Stimulated activated CD4-positive, alpha-beta T cell treated with anti-CD3 and anti-CD28 coated beads, TNF-alpha, amount 100 ng/mL, for 24 hours (primary cell): Measurements from ENCODE around the gene SYT1.

Experiments used
- DNase-seq, 3 experiments: peaks; one replicate each; pipeline ENCODE4 v3.0.0-alpha.2; 2020; ENCODE audit warnings: low read depth in 3 of 3

The SYT1 gene

DNA sequence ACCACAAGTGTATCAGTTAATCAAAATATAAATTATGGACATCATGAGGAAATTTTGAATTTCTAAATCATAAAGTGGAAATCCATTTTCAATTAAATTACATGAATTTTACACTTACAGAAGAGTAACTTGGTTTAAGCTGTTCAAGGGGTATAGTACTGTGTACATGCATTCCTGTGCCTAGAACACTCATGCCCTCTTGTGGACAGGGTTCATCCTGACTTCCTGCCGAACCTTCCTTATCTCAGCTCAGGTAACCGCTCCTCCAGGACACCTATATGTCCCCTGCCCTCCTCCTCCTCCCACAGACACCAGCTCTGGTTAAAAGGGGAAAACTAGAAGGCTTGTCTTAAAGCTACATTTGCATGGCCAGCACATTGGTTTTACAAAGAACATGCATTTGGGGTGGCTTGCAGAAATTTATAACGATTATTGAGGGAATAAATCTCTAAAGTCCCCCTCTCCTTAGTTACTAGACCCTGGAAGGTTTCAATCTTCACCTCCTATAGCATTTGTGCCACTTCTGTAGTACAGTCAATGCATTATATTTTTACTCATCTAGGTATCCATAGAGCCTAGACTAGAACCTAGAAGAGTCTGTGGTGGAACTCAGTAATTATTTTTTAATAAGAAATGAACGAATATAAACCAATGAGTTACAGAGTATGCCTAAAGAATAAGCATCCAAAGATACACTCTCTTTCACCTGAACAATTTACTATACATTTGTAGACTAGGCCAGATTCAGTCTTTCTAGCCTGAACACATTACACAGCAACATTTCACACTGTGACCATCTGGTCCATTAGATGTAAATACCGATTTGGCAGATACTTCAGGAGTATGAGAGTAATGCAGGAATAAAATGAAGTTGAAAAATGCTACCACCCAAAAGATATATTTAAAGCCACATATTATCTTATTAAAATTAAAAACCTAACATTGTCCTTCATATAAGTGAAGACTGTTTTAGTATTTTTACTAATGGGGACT lies 480.6 kb downstream of the SYT1 start:
- no peak for DNase-seq

DNA sequence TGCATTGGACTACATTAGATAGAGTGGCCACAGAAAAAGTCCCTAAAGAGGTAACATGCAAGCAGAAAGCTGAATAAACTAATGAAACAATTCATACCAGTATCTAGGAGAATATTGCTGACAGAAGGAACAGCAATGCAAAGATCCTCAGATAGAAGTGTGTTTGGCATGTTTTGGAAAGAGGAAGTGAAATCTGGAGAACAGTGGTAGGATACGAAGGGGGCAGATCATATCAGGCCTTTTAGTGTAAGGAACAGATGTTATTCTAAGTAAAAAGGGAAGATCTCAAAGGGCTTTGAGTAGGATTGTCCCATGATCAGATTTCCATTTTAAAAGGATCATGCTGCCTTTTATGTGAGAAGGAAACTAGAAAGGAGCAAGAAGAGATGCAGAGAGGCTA lies 483.3 kb downstream of the SYT1 start:
- no peak for DNase-seq

DNA sequence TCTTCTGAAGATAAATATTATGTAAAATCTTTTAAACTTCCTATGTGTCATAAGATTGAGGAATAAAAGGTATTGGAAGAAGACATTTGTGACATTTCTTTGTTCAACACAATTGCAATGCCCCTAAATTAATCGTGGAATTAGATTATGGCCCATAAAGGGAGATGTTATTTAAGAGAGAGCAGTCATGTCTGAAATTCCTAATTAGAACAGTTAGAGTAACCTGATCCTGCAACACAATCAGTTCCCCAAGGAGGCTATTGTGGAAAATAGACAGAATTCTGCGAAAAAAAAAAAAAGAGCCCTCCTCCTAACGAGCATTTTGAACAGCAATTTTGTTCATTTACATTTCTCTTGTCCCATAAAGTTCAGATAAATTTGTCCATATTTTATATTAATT lies 486.7 kb downstream of the SYT1 start:
- DNase-seq, result no peak

DNA sequence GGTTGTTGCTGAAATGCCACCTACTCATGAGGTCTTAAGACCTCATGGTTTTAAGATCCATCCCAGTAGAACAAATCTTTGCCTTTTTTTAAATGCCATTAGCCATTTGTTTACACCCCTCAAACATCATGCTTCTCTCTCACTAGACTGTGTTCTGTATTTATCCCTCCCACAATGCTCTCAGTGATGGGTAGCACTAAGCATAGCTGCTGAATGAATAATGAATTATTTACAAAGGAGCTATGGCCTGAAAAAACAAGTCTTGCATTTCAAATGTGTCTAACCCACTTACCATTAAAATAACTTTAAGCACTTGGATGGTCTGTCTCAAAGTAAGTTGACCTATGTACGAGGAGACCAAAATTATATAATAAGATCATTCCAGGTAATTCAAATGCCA lies 491.6 kb downstream of the SYT1 start:
- no peak for DNase-seq

DNA sequence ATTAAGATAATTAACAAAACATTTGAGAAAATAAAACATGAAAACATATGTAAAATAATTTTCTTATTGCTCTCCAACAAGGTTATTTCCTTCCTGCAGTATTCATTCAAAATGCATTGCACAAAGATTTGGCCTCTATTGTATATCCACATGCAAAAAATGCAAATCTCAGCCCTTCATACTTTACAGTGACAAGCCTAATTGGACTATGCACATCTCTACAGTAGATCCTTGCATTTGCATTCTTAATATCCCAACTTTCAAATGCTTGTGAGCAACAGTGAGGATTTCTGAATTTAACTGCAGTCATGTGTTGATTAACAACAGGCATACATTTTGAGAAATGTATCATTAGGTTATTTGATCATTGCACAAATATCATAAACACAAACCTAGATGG lies 492.5 kb downstream of the SYT1 start:
- no peak for DNase-seq

DNA sequence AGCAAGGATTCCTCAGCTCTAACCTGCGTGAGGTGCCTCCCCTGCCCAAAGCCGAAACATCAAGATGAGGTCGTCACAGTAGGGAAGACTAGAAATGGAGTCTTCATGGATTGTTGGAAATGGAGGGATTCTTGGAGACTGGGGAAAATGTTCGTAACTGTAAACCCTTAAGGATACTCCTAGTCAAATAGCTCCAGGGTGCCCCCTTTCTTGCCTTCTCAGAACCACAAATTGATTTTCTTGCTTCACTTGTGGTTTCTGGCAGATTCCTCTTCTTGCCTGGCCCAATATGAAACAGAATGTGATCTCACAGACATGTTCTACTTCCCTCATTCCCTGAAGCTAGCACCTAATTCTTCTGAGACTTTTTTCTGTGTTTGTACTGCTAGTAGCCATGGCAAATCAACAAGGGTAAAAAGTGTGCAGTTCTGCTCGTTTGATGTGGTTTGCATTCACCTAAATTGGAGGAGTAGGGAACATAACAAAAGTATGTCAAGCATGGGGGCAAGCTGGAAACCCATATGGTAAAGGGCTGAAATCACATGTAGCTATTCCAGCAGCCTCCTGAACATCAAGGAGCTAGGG lies 494.2 kb downstream of the SYT1 start:
- DNase-seq, result no peak

DNA sequence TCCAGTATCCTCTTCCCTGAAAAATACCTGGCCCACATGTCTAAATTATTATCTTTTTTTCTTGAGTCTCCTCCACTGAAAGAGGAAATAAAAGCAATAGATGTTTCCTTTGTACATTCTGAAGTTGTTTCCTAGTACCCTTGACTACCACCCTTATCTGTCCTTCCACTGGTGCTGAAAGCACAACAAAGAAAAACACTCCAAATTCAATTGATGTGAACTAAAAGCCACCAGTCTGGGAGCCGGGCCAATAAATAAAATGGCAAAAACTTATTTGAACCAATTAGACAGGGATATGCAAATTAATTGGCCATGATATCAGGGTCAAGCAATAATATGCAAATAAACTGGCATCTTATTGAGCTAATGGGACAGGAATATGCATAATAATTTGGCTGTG lies 495.7 kb downstream of the SYT1 start:
- no peak for DNase-seq

DNA sequence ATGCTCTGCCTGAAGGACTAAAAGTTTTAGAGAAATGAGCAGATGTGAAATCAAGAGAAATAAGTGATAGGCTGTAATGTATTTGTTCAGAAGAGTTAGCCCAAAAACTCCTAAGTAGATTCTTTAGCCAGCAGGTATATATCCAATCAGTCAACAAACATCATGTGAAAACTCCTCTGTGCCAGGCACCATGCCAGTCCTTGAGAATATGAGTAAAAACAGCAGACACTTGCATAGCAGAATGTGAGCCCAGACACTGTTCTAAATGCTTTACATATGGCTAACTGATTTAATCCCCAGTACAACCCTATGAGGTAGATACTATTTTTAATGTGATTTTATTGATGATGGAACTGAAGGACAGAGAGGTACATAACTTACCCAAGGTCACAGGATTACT lies 496.4 kb downstream of the SYT1 start:
- no peak for DNase-seq

DNA sequence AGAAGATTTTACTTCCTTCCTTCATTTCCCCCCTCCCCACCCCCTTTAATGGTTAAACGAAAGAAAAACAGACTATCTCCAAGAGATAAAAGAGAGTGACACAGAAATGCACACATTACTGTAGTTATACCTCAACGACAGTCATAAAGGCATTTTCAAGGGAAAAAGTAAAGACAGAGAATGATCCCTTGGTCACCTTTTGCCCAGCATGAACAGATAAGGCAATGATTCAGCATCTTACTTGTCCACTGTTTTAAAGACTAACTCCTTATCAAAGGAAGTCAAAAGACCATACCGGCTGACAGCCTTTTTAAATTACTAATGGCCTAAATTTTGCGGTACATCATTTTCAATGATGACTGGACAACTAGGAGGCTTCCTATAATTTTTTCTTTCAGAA lies 499.6 kb downstream of the SYT1 start:
- DNase-seq, result no peak

DNA sequence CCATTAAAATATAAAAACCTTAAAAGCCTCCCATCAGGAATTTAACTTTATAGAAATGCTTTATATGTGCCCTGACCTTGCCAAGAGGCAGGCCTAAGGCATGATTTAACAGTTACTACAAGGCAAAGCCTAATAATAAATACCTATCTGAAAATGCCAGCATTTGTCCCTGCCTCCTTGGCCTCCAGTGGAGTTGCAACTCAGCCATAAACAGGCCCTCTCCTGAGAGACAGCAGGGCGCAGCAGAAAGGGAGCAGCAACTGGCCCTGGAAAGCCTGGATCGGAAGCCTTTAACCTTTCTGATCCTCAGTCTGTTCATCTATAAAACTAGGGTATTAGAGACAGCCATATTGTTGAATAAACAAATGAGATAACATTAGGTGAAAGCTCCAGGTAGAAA lies 501.8 kb downstream of the SYT1 start:
- DNase-seq, result no peak

DNA sequence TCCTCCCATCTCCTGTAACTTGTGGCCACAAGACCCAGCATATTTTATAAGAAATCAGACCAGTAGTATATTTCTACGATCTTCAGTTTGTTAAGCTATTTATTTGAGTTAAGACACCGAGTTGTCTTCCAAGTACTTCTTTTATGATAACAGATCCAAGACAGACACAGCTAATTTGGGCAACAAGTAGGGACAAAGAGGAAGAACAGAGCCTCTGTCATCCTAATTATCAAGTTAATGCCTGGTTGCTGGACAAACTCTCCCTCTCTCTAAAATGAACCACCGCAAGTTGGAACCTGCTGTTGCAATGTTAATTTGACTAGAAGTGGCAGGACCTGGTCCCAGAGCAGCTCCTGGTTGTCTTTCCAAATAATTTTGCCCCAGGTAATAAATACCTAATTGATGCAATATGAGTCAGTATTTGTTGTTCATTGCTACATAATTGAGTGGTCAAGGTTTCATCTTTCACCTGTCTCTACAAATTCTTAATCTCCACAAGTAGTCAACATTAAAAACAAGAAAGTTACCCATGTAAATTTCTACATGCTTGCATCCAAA lies 502.5 kb downstream of the SYT1 start:
- DNase-seq, result no peak

DNA sequence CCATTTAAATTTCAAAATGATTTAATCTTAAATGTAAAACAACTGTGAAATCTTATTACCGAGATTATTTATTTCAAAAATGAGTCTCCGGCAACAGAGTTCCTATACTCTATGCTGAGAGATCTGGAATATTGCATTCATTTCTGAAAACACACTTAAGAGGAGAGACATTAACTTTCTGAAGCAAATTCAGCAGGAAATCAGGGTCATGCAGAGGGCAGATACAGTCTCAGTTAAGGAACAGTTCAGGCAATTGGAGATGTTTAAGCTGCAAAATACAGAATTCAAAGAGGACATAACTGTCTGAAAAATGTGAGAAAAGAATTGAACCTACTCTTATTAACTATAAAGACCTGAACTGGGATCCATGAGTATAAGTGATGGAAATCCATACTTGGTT lies 505.4 kb downstream of the SYT1 start:
- no peak for DNase-seq

DNA sequence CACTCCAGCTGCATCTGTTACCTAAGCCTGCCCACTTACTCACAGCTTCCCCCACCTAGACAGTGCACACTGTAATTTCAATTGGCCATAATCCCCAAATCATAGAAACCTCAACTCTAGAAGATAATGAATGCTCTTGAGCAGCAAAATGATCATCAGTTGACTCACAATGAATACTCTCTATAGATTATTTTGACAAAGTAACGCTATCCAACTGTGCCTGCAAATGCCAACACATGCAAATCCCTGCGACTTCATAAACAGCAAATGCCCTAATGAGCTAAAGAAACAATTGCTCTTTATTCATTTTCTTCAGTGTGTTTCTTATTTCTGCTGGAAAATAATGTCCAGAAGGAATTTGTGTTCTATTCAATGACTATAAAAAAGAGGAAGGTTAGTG lies 506.7 kb downstream of the SYT1 start:
- DNase-seq, result no peak

DNA sequence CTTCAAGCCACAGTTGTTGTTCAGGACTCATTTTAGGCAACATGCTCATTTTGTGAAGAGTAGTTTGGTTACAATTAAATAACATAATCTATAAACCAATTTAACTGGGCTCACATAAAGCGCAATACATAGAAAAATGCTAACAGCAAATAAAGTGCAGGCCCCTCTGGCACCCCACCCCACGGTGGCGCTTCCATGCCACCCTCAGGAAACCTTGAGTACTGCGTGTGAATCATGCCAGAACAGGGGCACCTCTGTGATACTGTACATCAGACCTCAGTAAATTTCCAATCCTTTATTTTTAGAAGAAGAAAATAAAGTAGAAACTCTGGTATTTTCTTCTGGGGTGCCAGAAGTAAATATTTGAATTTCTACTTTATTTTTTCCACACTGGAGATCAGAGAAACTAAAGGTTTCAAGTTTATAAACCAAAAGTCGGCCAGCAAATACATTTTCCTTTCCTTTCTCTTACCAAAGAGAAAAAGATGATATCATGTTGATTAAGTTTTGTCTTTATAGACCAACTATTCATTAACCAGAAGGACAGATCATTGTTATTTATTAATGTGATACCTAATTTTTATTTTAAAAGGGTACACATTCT lies 509.4 kb downstream of the SYT1 start:
- peak in 1 of 3 experiments; percentile 3 for DNase-seq

DNA sequence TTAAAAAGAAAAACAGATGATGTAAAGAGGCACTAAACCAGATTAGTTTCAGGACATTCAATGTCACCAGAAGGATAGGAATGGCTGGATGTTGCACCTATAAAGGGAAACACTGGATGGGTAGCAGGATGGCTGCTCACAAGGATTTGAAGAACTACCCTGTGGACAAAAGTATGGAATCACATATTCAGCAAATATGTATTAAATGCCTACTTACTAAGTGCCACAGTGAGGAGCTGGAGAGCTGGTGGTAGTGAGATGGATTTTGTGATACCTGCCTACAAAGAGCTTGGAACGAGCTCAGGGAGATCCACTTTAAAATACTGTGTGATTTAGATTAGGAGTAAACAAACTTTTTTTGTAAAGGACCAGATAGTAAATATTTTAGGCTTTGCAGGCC lies 510.0 kb downstream of the SYT1 start:
- DNase-seq, result no peak

DNA sequence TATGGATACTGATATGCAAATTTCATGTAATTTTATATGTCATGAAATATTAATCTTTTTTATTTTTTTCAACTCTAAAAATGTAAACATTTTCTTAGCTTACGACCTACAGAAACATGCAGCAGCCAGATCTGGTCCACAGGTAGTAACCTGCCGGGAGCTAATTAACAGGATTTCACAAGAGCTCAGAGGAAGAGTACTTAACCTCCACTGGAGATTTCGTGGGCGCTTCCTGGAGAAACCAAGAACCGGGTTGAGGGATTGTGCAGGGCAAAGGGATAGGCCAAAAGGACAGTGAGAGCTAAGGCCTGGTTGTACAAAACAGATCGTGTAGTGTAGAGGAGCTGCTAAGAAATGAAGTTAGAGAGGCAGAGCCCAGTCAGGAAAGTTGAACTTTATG lies 510.5 kb downstream of the SYT1 start:
- no peak for DNase-seq

DNA sequence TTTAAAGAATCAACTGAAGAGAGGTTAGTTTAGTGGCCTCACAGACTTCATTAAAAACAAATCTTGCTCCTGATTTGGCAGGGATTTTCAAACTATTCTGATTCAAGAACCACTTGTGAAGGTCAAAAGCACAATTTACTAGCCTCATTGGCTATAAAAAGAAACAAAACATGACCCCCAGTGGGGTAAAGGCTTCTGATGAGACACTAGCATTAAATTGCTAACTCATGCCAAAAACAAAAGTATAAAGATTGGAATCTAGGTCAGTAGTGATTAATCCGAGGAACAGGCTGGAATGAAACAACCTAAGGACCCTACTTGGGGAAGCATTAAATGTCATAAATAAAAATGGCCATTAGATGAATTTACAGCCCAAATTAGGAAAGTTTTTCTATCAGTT lies 513.9 kb downstream of the SYT1 start:
- no peak for DNase-seq

DNA sequence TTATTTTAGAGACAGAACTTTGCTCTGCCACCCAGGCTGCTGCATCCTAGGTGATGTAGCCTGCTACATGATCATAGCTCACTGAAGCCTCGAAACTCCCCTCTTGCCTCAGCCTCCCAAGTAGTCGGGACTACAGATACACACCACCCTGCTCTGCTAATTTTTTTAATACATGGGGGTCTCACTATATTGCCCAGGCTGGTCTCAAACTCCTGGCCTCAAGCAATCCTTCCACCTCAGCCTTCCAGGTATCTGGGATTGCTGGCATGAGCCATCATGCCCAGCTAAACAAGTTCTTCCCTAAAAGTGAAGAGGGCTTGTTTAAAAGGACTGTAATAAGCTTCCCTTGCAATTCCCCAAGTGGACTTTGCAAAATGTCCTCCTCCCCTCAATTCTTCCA lies 515.8 kb downstream of the SYT1 start:
- no peak for DNase-seq

DNA sequence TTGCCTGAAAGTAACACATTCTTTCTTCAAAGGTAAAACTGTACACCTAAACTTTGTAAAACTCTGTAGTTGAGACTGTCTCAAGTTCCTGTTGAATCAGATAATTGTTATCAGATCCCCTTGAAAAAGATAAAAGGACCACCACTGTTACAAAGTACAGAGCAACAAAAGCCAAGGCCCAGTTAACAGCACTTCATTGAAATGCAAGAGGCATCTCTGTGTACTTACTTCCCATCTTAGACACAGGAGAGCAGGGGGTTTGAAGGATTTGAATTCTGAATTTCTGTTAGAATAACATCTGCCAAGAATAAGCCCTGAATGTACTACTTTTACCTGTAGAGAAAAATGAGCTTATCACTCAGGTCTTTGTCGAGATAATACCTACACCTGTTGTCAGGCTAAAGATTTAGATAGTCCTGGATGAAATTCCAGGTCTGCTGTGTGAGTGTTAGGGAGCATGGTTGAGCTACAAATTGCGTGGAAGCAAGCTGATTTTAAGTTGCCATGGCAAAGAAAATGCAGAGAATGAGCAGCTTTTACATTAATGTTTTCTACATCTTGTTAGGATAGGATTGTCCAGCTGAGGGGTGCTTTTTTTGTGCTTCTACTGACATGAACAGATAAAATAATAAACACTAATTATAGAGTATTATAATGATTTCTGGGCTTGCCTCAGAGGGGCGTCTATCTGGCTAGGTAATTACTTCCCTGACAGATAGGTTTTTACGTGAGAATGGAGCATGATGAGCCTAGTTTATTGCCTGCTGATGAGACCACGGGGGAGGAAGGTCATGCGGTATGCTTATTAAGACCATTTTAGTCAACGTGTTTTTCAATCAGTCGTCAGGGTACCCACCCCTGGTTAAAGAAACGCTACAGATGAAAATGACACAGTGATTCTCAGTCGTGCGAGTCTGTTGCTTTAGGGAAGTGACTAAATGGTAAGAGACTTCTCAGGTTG lies 517.0 kb downstream of the SYT1 start:
- DNase-seq, result no peak

DNA sequence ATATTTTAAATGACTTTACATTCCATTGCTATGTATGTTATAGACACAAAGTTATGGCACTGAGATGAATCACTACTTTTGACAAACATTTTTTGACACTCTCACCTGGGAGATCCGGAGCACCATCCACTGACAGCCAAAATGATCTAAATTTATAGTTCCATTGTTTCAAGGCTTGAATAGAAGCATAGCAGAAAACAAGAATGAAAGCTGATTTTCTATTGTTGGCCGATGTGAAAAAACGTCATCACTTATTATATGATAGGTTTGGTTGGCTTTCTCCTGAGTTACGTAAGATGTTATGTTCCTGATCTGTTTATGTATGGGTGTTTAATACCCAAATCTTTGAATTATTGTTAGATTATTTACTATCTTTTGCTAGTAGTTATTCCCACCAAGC lies 520.0 kb downstream of the SYT1 start:
- DNase-seq, result no peak

DNA sequence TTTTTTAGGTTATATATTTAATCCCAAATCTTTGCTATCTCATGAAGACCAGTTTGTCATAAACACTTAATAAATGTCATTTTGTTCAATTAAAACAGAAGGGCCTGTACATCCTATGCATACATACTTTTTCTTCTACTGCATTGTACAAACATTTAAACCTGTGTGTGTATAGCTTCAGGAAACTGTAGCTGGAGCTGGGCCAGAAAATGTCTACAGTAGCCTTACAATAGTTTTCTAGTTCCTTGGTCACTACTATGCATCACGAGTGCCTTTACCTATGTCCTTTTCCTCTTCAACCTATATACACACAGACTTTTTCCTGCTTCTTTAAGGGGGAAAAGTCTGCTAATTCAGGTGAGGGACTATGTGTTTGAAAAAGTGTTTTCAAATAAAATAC lies 523.4 kb downstream of the SYT1 start:
- DNase-seq, result no peak

DNA sequence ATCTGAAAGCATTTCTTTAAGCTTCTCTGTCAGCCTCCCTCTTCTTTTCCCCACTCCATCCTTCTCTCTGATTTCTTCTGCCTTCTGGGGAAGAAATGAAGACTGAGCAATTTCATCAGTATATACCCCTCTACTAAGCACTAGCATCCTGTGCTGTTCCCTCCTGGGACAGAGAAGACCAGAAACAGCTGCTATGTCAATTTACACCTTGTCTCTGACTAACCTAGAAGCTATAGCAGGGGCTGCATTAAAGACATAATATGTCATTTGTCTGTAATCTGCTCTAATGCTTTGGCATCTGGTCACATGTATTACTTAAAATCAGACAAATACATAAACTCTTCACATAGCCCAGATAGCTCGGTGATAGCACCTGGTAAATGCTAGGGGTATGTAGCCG lies 529.3 kb downstream of the SYT1 start:
- no peak for DNase-seq
